GM06990 (cell line): ENCODE data around the gene RNF141.

Experiments used
- DNase-seq: peaks from one replicate; pipeline ENCODE4 v3.0.0-alpha.2; 2011; ENCODE audit not compliant: insufficient read length; ENCODE audit errors: extremely low read depth
- H3K27me3 ChIP-seq: replicated peaks from 2 replicates; pipeline ENCODE4 v1.6.0; 2011; ENCODE audit warnings: low read length; ENCODE audit not compliant: control insufficient read depth, insufficient read depth
- H3K36me3 ChIP-seq: 2 replicates; pipeline ENCODE4 v1.5.1; 2011; ENCODE audit warnings: low read length; ENCODE audit not compliant: control insufficient read depth, insufficient read depth
- H3K4me3 ChIP-seq: replicated peaks from 2 replicates; pipeline ENCODE4 v1.5.1; 2011; ENCODE audit warnings: low read depth, mild to moderate bottlenecking, control low read depth, low read length
- CTCF ChIP-seq: IDR thresholded peaks from 2 replicates; pipeline ENCODE4 v1.5.1; 2011; ENCODE audit warnings: low read length, control low read depth, mild to moderate bottlenecking, inconsistent platforms; ENCODE audit not compliant: insufficient read depth, poor library complexity, severe bottlenecking

Gene RNF141

GRCh38 chr11:10544491-10545465, 3.8 kb upstream of the RNF141 start:
- H3K27me3 ChIP-seq = no peaks in the 10 kb centered on the region; the same call in 1 of the 2 replicates
- no peak for DNase-seq
- no peak overlapping the region for H3K4me3 ChIP-seq
- no peak for TF ChIP-seq CTCF
- no peaks in the 10 kb centered on the region for H3K36me3 ChIP-seq

GRCh38 chr11:10543782-10544181, 2.8 kb upstream of the RNF141 start:
- Histone ChIP-seq H3K27me3 (no peaks in the 10 kb centered on the region), H3K4me3 (no peak overlapping the region), H3K36me3 (no peaks in the 10 kb centered on the region)
- DNase-seq = no peak
- TF ChIP-seq CTCF = no peak

- Histone ChIP-seq H3K36me3 (no peaks in the 10 kb centered on the region), H3K4me3 (no peak overlapping the region), H3K27me3 (no peaks in the 10 kb centered on the region)
- no peak for DNase-seq
- TF ChIP-seq CTCF = no peak
These were observed 1.8 kb upstream of the RNF141 start for GRCh38 chr11:10542776-10543175.

- Histone ChIP-seq H3K4me3 (peak overlapping the region; percentile 55), H3K27me3 (no peaks in the 10 kb centered on the region), H3K36me3 (no peaks in the 10 kb centered on the region)
- no peak for DNase-seq
- no peak for TF ChIP-seq CTCF
These were observed 559 bp upstream of the RNF141 start for GRCh38 chr11:10541561-10541930.

GRCh38 chr11:10540546-10540914, 457 bp downstream of the RNF141 start:
- no peak for DNase-seq
- no peak for TF ChIP-seq CTCF

GRCh38 chr11:10539339-10539738, 1.6 kb downstream of the RNF141 start:
- Histone ChIP-seq H3K36me3 (no peaks in the 10 kb centered on the region), H3K4me3 (no peak overlapping the region), H3K27me3 (no peaks in the 10 kb centered on the region)
- TF ChIP-seq CTCF = no peak
- DNase-seq = no peak

More at GRCh38 chr11:10540546-10540914, 457 bp downstream of the RNF141 start:
- H3K27me3 ChIP-seq = no peaks in the 10 kb centered on the region
- H3K36me3 ChIP-seq = no peaks in the 10 kb centered on the region
- H3K4me3 ChIP-seq = peak overlapping the region; percentile 84
